Neural cell (in vitro differentiated cells): ENCODE measurements around the gene ZNF831. TPM values are rescaled to one million over a fixed set of nuclear protein-coding genes. Genes with fewer than 3 reads are reported as not detected.
A peak's percentile ranks its signal among the peaks of the same experiment; 100 is the strongest.

Experiments used
- H2AFZ ChIP-seq: fragments of 200-600, 300-800 bp; sonication (generic), shearing (Covaris generic); 2 replicates; pipeline ENCODE4 v1.6.0; 2014; ENCODE audit warnings: low read depth, mild to moderate bottlenecking, antibody characterized with exemption, low read length, moderate library complexity
- H3F3A ChIP-seq: fragments of 200-600 bp; shearing (Covaris generic); 2 replicates; pipeline ENCODE4 v1.6.1; 2016; ENCODE audit warnings: mild to moderate bottlenecking, moderate library complexity, mixed read lengths, antibody characterized with exemption, low read length; ENCODE audit not compliant: insufficient read depth, poor library complexity, severe bottlenecking
- H3K27ac ChIP-seq: fragments of 200-600, 300-800 bp; sonication (generic), shearing (Covaris generic); 2 replicates; pipeline ENCODE4 v1.5.1; 2014; ENCODE audit warnings: mild to moderate bottlenecking, low read length, moderate library complexity
- H3K27me3 ChIP-seq: fragments of 300-800, 200-600 bp; sonication (generic), shearing (Covaris generic); 2 replicates; pipeline ENCODE4 v1.6.0; 2014; ENCODE audit warnings: mild to moderate bottlenecking, low read depth, low read length, moderate library complexity; ENCODE audit not compliant: insufficient read depth
- H3K36me3 ChIP-seq: fragments of 300-800, 200-600 bp; sonication (generic), shearing (Covaris generic); 2 replicates; pipeline ENCODE4 v1.5.1; 2014; ENCODE audit warnings: mild to moderate bottlenecking, antibody characterized with exemption, low read length, moderate library complexity; ENCODE audit not compliant: insufficient read depth
- H3K4me2 ChIP-seq: fragments of 300-800, 200-600 bp; sonication (generic), shearing (Covaris generic); 2 replicates; pipeline ENCODE4 v1.6.0; 2014; ENCODE audit warnings: mild to moderate bottlenecking, low read length
- H3K4me3 ChIP-seq: fragments of 300-800, 200-600 bp; sonication (generic), shearing (Covaris generic); 2 replicates; pipeline ENCODE4 v1.5.1; 2014; ENCODE audit warnings: mild to moderate bottlenecking, low read length, moderate library complexity
- H3K79me2 ChIP-seq: fragments of 200-600 bp; shearing (Covaris generic); replicated peaks from 2 replicates; pipeline ENCODE4 v1.6.0; 2014; ENCODE audit warnings: mild to moderate bottlenecking, low read length, moderate library complexity; ENCODE audit not compliant: insufficient read depth
- H3K9ac ChIP-seq: fragments of 300-800, 200-600 bp; sonication (generic), shearing (Covaris generic); 2 replicates; pipeline ENCODE4 v1.6.1; 2016; ENCODE audit warnings: mild to moderate bottlenecking, low read length, mixed read lengths
- H3K9me2 ChIP-seq: fragments of 200-600 bp; shearing (Covaris generic); 2 replicates; pipeline ENCODE4 v1.6.1; 2016; ENCODE audit warnings: mild to moderate bottlenecking, low read length, mixed read lengths; ENCODE audit not compliant: insufficient read depth
- H3K9me3 ChIP-seq: fragments of 200-600, 300-800 bp; sonication (generic), shearing (Covaris generic); 2 replicates; pipeline ENCODE4 v1.6.1; 2016; ENCODE audit warnings: mild to moderate bottlenecking, mixed run types, low read length, moderate library complexity, mixed read lengths
- H4K20me1 ChIP-seq: fragments of 200-600 bp; shearing (Covaris generic); 2 replicates; pipeline ENCODE4 v1.6.1; 2016; ENCODE audit warnings: mild to moderate bottlenecking, mixed run types; ENCODE audit not compliant: insufficient read depth
- EP300 ChIP-seq: fragments of 450-650 bp; conservative IDR thresholded peaks from 2 replicates; pipeline ENCODE4 v1.6.1; 2014; ENCODE audit warnings: antibody characterized with exemption, mild to moderate bottlenecking, moderate library complexity; ENCODE audit not compliant: poor library complexity, severe bottlenecking
- EZH2 ChIP-seq: fragments of 200-600, 300-800 bp; shearing (Covaris generic), sonication (generic); IDR thresholded peaks from 2 replicates; pipeline ENCODE4 v1.6.1; 2014; ENCODE audit warnings: antibody characterized with exemption, low read length, borderline replicate concordance, mild to moderate bottlenecking; ENCODE audit not compliant: insufficient read depth, poor library complexity, severe bottlenecking
- MXI1 ChIP-seq: fragments of 450-650 bp; conservative IDR thresholded peaks from 2 replicates; pipeline ENCODE4 v1.6.1; 2014; ENCODE audit warnings: antibody characterized with exemption, mild to moderate bottlenecking; ENCODE audit not compliant: poor library complexity, severe bottlenecking
- POLR2AphosphoS5 ChIP-seq: IDR thresholded peaks from 2 replicates; pipeline ENCODE4 v1.6.1; 2012
- RAD21 ChIP-seq: fragments of 450-650 bp; conservative IDR thresholded peaks from 2 replicates; pipeline ENCODE4 v1.6.1; 2014; ENCODE audit warnings: antibody characterized with exemption, mild to moderate bottlenecking, moderate library complexity
- SMC3 ChIP-seq: fragments of 450-650 bp; conservative IDR thresholded peaks from 2 replicates; pipeline ENCODE4 v1.6.1; 2014; ENCODE audit warnings: antibody characterized with exemption, mild to moderate bottlenecking, moderate library complexity; ENCODE audit not compliant: poor library complexity
- TAF1 ChIP-seq: IDR thresholded peaks from 2 replicates; pipeline ENCODE4 v1.6.1; 2012; ENCODE audit warnings: low read depth
- polyA plus RNA-seq: library from polyadenylated mRNA; depleted of rRNA; stranded (reverse); fragments of >200 nt; gene quantifications from 2 replicates; pipeline ENCODE4 v1.2.3, GENCODE V29; 2014
- TF ChIP-seq, protein P1 (sequence below): fragments of 450-650 bp; IDR thresholded peaks from 2 replicates; pipeline ENCODE4 v1.5.1; 2014; ENCODE audit warnings: antibody characterized with exemption, mild to moderate bottlenecking, moderate library complexity; ENCODE audit not compliant: poor library complexity, severe bottlenecking
- TF ChIP-seq, protein P2 (sequence below): IDR thresholded peaks from 2 replicates; pipeline ENCODE4 v1.6.1; 2012; ENCODE audit warnings: borderline replicate concordance

Gene ZNF831
- polyA plus RNA-seq, 1 donor from 2014 or later, result not detected

GRCh38 chr20:59120919-59121318 lies 42.7 kb upstream of the ZNF831 start:
- no peaks in the 10 kb centered on the region for H3K9me2 ChIP-seq
- H4K20me1 ChIP-seq, result no peaks in the 10 kb centered on the region
- TF ChIP-seq MXI1 (no peak), EP300 (no peak), SMC3 (no peak), POLR2AphosphoS5 (no peak)
- TF ChIP-seq, protein P1, sequence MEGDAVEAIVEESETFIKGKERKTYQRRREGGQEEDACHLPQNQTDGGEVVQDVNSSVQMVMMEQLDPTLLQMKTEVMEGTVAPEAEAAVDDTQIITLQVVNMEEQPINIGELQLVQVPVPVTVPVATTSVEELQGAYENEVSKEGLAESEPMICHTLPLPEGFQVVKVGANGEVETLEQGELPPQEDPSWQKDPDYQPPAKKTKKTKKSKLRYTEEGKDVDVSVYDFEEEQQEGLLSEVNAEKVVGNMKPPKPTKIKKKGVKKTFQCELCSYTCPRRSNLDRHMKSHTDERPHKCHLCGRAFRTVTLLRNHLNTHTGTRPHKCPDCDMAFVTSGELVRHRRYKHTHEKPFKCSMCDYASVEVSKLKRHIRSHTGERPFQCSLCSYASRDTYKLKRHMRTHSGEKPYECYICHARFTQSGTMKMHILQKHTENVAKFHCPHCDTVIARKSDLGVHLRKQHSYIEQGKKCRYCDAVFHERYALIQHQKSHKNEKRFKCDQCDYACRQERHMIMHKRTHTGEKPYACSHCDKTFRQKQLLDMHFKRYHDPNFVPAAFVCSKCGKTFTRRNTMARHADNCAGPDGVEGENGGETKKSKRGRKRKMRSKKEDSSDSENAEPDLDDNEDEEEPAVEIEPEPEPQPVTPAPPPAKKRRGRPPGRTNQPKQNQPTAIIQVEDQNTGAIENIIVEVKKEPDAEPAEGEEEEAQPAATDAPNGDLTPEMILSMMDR, result no peak
- H3K27me3 ChIP-seq, result no peaks in the 10 kb centered on the region
- H3K9ac ChIP-seq, result no peak overlapping the region
- no peaks in the 10 kb centered on the region for H3K79me2 ChIP-seq
- no peaks in the 10 kb centered on the region for H3K9me3 ChIP-seq
- H3K36me3 ChIP-seq, result no peaks in the 10 kb centered on the region
- H3K4me3 ChIP-seq, result no peak overlapping the region
- H2AFZ ChIP-seq, result no peak overlapping the region
- no peak overlapping the region for H3K4me2 ChIP-seq
- peak overlapping the region; percentile 87 for H3K27ac ChIP-seq
- peaks cover 3% of the 10 kb centered on the region for H3F3A ChIP-seq

DNA sequence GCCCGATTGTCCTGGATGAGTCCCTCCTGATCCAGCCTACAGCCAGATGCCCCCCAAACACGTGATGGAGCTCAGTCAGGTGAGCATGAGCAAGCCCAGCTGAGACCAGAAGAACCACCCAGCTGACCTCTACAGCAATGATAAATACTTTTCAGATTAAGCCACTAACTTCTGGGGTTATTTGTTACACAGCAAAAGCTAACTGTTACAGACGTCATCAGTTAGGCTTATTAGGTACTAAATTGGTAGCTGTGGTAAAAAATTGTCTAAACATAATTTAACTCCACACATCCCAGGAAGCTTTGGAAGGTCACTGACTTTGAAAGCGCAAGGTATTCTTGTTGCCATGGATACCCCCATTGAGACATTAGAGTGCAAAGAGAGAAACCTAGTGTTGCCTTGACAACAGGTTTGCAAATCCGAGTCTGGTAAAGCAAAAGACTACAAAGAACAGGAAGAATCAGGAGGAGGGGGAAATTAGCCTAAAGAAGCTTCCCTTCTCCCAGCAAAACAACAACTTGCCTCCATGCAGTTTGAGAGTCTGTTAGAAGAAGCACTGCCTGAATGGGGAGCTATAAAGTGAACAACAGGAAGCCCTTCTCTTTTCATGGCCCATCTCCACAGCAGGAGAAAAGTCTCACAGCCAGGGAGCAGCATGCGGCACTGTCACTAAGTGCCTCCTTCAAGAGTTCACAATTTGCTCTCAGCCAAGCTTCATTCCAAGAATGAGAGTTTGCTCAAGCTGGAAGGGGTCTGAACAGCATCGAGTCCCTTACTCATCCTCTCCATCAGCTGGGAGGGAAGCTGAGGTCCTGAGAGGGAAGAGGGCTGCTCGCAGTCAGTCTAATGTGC lies 41.7 kb upstream of the ZNF831 start:
- Histone ChIP-seq H3K4me2 (no peak overlapping the region), H3K27me3 (no peaks in the 10 kb centered on the region), H3K4me3 (peak overlapping the region; percentile 44), H3K27ac (peak overlapping the region; percentile 87), H3K36me3 (no peaks in the 10 kb centered on the region), H2AFZ (peak overlapping the region; percentile 9), H3F3A (peaks cover 3% of the 10 kb centered on the region), H3K9me3 (no peaks in the 10 kb centered on the region), H3K9ac (peak overlapping the region; percentile 53), H3K9me2 (no peaks in the 10 kb centered on the region), H3K79me2 (no peaks in the 10 kb centered on the region), H4K20me1 (no peaks in the 10 kb centered on the region)
- TF ChIP-seq SMC3 (peak; percentile 62), EP300 (peak; percentile 80), RAD21 (peak; percentile 59), MXI1 (peak; percentile 45), TAF1 (no peak), POLR2AphosphoS5 (peak; percentile 39), EZH2 (no peak)
- TF ChIP-seq, protein P2, sequence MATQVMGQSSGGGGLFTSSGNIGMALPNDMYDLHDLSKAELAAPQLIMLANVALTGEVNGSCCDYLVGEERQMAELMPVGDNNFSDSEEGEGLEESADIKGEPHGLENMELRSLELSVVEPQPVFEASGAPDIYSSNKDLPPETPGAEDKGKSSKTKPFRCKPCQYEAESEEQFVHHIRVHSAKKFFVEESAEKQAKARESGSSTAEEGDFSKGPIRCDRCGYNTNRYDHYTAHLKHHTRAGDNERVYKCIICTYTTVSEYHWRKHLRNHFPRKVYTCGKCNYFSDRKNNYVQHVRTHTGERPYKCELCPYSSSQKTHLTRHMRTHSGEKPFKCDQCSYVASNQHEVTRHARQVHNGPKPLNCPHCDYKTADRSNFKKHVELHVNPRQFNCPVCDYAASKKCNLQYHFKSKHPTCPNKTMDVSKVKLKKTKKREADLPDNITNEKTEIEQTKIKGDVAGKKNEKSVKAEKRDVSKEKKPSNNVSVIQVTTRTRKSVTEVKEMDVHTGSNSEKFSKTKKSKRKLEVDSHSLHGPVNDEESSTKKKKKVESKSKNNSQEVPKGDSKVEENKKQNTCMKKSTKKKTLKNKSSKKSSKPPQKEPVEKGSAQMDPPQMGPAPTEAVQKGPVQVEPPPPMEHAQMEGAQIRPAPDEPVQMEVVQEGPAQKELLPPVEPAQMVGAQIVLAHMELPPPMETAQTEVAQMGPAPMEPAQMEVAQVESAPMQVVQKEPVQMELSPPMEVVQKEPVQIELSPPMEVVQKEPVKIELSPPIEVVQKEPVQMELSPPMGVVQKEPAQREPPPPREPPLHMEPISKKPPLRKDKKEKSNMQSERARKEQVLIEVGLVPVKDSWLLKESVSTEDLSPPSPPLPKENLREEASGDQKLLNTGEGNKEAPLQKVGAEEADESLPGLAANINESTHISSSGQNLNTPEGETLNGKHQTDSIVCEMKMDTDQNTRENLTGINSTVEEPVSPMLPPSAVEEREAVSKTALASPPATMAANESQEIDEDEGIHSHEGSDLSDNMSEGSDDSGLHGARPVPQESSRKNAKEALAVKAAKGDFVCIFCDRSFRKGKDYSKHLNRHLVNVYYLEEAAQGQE, result peak; percentile 55
- TF ChIP-seq, protein P1, result peak; percentile 48
